B cell (primary cell): Measurements from ENCODE around the gene LAMTOR2. TPM values are rescaled to one million over a fixed set of nuclear protein-coding genes. Genes with fewer than 3 reads are reported as not detected.

Experiments
- ATAC-seq: fragments of 200-7000 bp; cut with Tn5 transposase; one replicate; pipeline ENCODE4 v1.10.0; 2021; ENCODE audit warnings: low read depth, mild to moderate bottlenecking, moderate number of reproducible peaks, moderate library complexity
- CTCF ChIA-PET: fragments of 350-600 bp; sonication (Branson Sonifier 250); formaldehyde crosslinking; loops from one replicate; lab custom pipeline; 2021; ENCODE audit warnings: antibody characterized with exemption, inconsistent platforms; lab: Charles Lee
- POLR2A ChIA-PET: fragments of 350-600 bp; sonication (Branson Sonifier 250); formaldehyde crosslinking; loops from one replicate; lab custom pipeline; 2021; ENCODE audit warnings: antibody characterized with exemption; lab: Charles Lee
- DNase-seq: peaks from one replicate; pipeline ENCODE4 v3.0.0; 2013
- H2AFZ ChIP-seq: 2 replicates; pipeline ENCODE4 v1.6.1; 2012; ENCODE audit warnings: mild to moderate bottlenecking, low read depth, low read length; ENCODE audit not compliant: insufficient read depth, poor library complexity, severe bottlenecking
- H3K27ac ChIP-seq, 2 donors: 1 replicate in 1 of 2; 2 replicates in 1 of 2; pipeline ENCODE4 v1.5.1; 2012 to 2013; ENCODE audit warnings: low read length in 2 of 2, mild to moderate bottlenecking in 2 of 2, moderate library complexity in 1 of 2
- H3K27me3 ChIP-seq, 4 experiments: fragments of 200-600 bp in 1 of 4; sonication (generic) in 1 of 4; replicated peaks in 1 of 4; 1 replicate in 2 of 4; 2 replicates in 2 of 4; pipeline versions ENCODE4 v1.6.1 to v1.7.0; 2013 to 2016; ENCODE audit warnings: low read length in 3 of 4, mild to moderate bottlenecking in 2 of 4, mixed read lengths in 1 of 4, moderate library complexity in 1 of 4; ENCODE audit not compliant: insufficient read depth in 4 of 4, control insufficient read depth in 3 of 4; ENCODE audit errors: control extremely low read depth in 1 of 4
- H3K36me3 ChIP-seq, 2 experiments: replicated peaks in 1 of 2; 1 replicate in 1 of 2; 2 replicates in 1 of 2; pipeline versions ENCODE4 v1.6.1 to v1.7.1; 2013; ENCODE audit warnings: low read length in 1 of 2; ENCODE audit not compliant: insufficient read depth in 2 of 2, control insufficient read depth in 1 of 2; ENCODE audit errors: control extremely low read depth in 1 of 2, extremely low read depth in 1 of 2
- H3K4me1 ChIP-seq, 2 donors: fragments of 200-600 bp in 1 of 2; sonication (generic) in 1 of 2; 1 replicate in 1 of 2; 2 replicates in 1 of 2; pipeline versions ENCODE4 v1.5.1 to v1.6.1; 2013 to 2017; ENCODE audit warnings: low read length in 2 of 2; ENCODE audit not compliant: control insufficient read depth in 2 of 2, insufficient read depth in 2 of 2
- H3K4me2 ChIP-seq: replicated peaks from 2 replicates; pipeline ENCODE3; 2012; ENCODE audit warnings: mild to moderate bottlenecking, low read depth, low read length; ENCODE audit not compliant: poor library complexity, severe bottlenecking
- H3K4me3 ChIP-seq, 5 experiments: fragments of 200-600 bp in 1 of 5; sonication (generic) in 1 of 5; 1 replicate in 3 of 5; 2 replicates in 2 of 5; pipeline versions ENCODE4 v1.5.1 to v1.7.0; 2011 to 2016; ENCODE audit warnings: low read length in 4 of 5, mild to moderate bottlenecking in 4 of 5, low read depth in 2 of 5, control low read depth in 1 of 5, moderate library complexity in 1 of 5; ENCODE audit not compliant: insufficient read depth in 1 of 5; ENCODE audit errors: control extremely low read depth in 1 of 5, extremely low read depth in 1 of 5
- H3K79me2 ChIP-seq: fragments of 200-600 bp; sonication (generic); one replicate; pipeline ENCODE4 v1.6.0; 2016; ENCODE audit warnings: low read length; ENCODE audit not compliant: control insufficient read depth, insufficient read depth
- H3K9ac ChIP-seq: fragments of 200-600 bp; sonication (generic); 2 replicates; pipeline ENCODE4 v1.6.1; 2017; ENCODE audit warnings: mild to moderate bottlenecking, low read length, moderate library complexity
- H3K9me3 ChIP-seq, 3 donors: one replicate each; pipeline versions ENCODE4 v1.6.1 to v1.7.1; 2013; ENCODE audit warnings: low read length in 2 of 3; ENCODE audit not compliant: control insufficient read depth in 2 of 3, insufficient read depth in 1 of 3; ENCODE audit errors: control extremely low read depth in 1 of 3
- H4K20me1 ChIP-seq: 2 replicates; pipeline ENCODE4 v1.6.0; 2012; ENCODE audit warnings: mild to moderate bottlenecking, low read length; ENCODE audit not compliant: insufficient read depth, control insufficient read depth, poor library complexity, severe bottlenecking
- H3K27ac Mint-ChIP-seq: one replicate; pipeline ENCODE4 v1.8.0; 2021; ENCODE audit warnings: mixed read lengths
- H3K27me3 Mint-ChIP-seq: one replicate; pipeline ENCODE4 v1.8.0; 2021; ENCODE audit warnings: mixed read lengths
- H3K4me1 Mint-ChIP-seq: one replicate; pipeline ENCODE4 v1.8.0; 2021; ENCODE audit warnings: mixed read lengths
- H3K4me3 Mint-ChIP-seq: one replicate; pipeline ENCODE4 v1.8.0; 2021; ENCODE audit warnings: mixed read lengths
- H3K9me3 Mint-ChIP-seq: one replicate; pipeline ENCODE4 v1.8.0; 2022; ENCODE audit warnings: mixed read lengths; ENCODE audit not compliant: insufficient read depth
- CTCF ChIP-seq: fragments of 200-600 bp; IDR thresholded peaks from one replicate; pipeline ENCODE4 v1.8.0; 2022; ENCODE audit warnings: antibody characterized with exemption, mild to moderate bottlenecking
- EZH2 ChIP-seq: IDR thresholded peaks from 2 replicates; pipeline ENCODE4 v1.6.1; 2012; ENCODE audit warnings: borderline replicate concordance, low read depth, mild to moderate bottlenecking, moderate library complexity, low read length; ENCODE audit not compliant: insufficient read depth, poor library complexity, severe bottlenecking
- WGBS: methylation state at CpG from one replicate; pipeline ENCODE4 v1.1.5; 2013; ENCODE audit warnings: missing lambda C conversion rate; ENCODE audit not compliant: insufficient coverage; 5-methylcytosine and 5-hydroxymethylcytosine counted together
- intact Hi-C: fragments of 100-400 bp; cut with micrococcal nuclease; formaldehyde crosslinking; loops from one replicate; pipeline ENCODE4 v1.10.0; 2022
- polyA plus RNA-seq: library from polyadenylated mRNA; depleted of rRNA; stranded (reverse); fragments of >200 nt; gene quantifications from 2 replicates; pipeline ENCODE4 v1.2.3, GENCODE V29; 2012
- total RNA-seq, 2 donors: library from RNA; stranded (reverse); fragments of 120-200 nt in 1 of 2; gene quantifications; 1 replicate in 1 of 2; 2 replicates in 1 of 2; pipeline versions ENCODE4 v1.2.3 to v1.2.4, GENCODE V29; 2013 to 2022

The LAMTOR2 gene
- total and polyA plus RNA-seq, 2 donors (not counting 1 experiment from before 2014, with no cell fraction given): 31.5 to 55.9 TPM

GRCh38 chr1:156042828-156043227, 11.8 kb upstream of the LAMTOR2 start:
- H3K27ac ChIP-seq: no peak overlapping the region
- ChIA-PET CTCF (no interaction called here), POLR2A (no interaction called here)
- DNase-seq: no peak
- Mint-ChIP-seq H3K4me3 (no peak overlapping the region), H3K4me1 (no peaks in the 10 kb centered on the region), H3K9me3 (no peaks in the 10 kb centered on the region), H3K27me3 (no peaks in the 10 kb centered on the region), H3K27ac (no peak overlapping the region)
- no peaks in the 10 kb centered on the region for H3K79me2 ChIP-seq
- no peaks in the 10 kb centered on the region for H3K27me3 ChIP-seq
- WGBS: 100% methylated on average over 3 of the region's 3 CpGs
- no peak overlapping the region for H3K9ac ChIP-seq
- intact Hi-C loops: no loop called here
- peaks cover 1 to 28% of the 10 kb centered on the region in 2 experiments for H3K36me3 ChIP-seq
- no peak for TF ChIP-seq EZH2
- no peak for TF ChIP-seq CTCF
- no peak overlapping the region for H2AFZ ChIP-seq
- H3K4me2 ChIP-seq: no peak overlapping the region
- H3K4me3 ChIP-seq: no peak overlapping the region
- no peak for ATAC-seq
- no peaks in the 10 kb centered on the region for H3K4me1 ChIP-seq
- no peaks in the 10 kb centered on the region for H4K20me1 ChIP-seq
- no peaks in the 10 kb centered on the region for H3K9me3 ChIP-seq

- Histone ChIP-seq H3K9me3 (no peaks in the 10 kb centered on the region), H3K4me2 (no peak overlapping the region), H4K20me1 (no peaks in the 10 kb centered on the region), H3K27ac (no peak overlapping the region), H3K9ac (no peak overlapping the region), H3K79me2 (no peaks in the 10 kb centered on the region), H2AFZ (no peak overlapping the region), H3K36me3 (peaks cover 1 to 34% of the 10 kb centered on the region in 2 experiments), H3K4me1 (no peaks in the 10 kb centered on the region), H3K27me3 (no peaks in the 10 kb centered on the region), H3K4me3 (no peak overlapping the region)
- ChIA-PET POLR2A (no interaction called here), CTCF (interaction anchor here (0.6 kb wide), 1 partner anchor 101 kb away, joined by 3 read pairs; no protein-coding TSS in a partner anchor)
- H3K27ac Mint-ChIP-seq: no peak overlapping the region
- H3K4me1 Mint-ChIP-seq: no peaks in the 10 kb centered on the region
- DNase-seq (no peak), ATAC-seq (no peak)
- no peak overlapping the region for H3K4me3 Mint-ChIP-seq
- TF ChIP-seq CTCF (no peak), EZH2 (no peak)
- H3K9me3 Mint-ChIP-seq: no peaks in the 10 kb centered on the region
- WGBS: 100% methylated on average over 2 of the region's 4 CpGs
- no peaks in the 10 kb centered on the region for H3K27me3 Mint-ChIP-seq
- intact Hi-C loops: no loop called here
Measured at GRCh38 chr1:156045076-156045475, 9.5 kb upstream of the LAMTOR2 start.
